Erythroblast (primary cell): ENCODE measurements around the gene PDIA6.

Experiments
- DNase-seq, 2 experiments: peaks; one replicate each; lab custom pipeline; 2025; lab: John Stamatoyannopoulos, UW
- GATA1 ChIP-seq: IDR thresholded peaks from 2 replicates; pipeline ENCODE4 v1.6.1; 2011; ENCODE audit warnings: low read depth, mild to moderate bottlenecking, control low read depth, low read length, moderate library complexity
- POLR2A ChIP-seq: IDR thresholded peaks from 2 replicates; pipeline ENCODE4 v1.6.1; 2011; ENCODE audit warnings: mild to moderate bottlenecking, low read length

Gene PDIA6, protein sequence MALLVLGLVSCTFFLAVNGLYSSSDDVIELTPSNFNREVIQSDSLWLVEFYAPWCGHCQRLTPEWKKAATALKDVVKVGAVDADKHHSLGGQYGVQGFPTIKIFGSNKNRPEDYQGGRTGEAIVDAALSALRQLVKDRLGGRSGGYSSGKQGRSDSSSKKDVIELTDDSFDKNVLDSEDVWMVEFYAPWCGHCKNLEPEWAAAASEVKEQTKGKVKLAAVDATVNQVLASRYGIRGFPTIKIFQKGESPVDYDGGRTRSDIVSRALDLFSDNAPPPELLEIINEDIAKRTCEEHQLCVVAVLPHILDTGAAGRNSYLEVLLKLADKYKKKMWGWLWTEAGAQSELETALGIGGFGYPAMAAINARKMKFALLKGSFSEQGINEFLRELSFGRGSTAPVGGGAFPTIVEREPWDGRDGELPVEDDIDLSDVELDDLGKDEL

DNA sequence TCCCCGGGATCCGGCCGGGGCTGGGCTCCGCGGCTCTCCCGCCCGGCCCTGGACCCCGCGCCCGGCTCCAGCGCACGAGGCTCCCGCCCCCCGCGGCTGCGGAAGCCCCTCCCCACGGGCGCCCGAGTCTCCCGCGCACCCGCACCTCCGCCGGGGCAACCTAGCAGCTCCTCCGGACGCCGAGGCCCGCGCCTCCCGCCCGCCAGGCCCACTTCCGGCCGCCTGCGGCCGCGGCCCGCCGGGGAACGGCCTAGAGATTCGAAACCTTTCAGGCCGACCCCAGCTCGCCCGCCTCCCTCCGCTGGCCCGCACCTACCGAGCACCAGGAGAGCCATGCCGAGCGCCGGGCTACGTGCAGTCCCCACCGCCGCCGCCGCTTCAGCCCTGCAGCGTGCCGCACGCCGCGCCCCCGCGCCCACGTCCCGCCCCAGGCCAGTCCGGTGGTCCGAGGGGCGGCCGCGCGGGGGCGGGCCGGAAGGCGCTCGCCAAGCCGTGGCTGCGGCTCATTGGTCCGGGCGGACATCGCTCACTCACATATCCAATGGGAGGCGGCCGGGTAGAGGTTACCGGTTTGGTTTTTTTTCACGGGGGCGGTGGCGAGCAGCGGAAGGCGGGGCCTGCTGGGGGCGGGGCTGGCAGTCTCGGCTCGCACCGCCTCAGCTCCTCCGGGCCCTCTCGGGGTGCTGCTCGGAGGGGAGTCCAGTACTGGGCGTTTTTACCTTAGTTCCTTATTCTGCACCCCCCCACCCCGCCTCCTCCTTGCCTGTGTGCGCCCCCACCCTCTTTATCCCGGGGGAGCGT, at the start of gene PDIA6:
Gene PDIA6 (minus strand): TSS at position 424 of the 801 bp plus-strand sequence. CDS start 89 bp downstream, at position 335.
- TF ChIP-seq POLR2A (peak; percentile 54), GATA1 (no peak)

DNA sequence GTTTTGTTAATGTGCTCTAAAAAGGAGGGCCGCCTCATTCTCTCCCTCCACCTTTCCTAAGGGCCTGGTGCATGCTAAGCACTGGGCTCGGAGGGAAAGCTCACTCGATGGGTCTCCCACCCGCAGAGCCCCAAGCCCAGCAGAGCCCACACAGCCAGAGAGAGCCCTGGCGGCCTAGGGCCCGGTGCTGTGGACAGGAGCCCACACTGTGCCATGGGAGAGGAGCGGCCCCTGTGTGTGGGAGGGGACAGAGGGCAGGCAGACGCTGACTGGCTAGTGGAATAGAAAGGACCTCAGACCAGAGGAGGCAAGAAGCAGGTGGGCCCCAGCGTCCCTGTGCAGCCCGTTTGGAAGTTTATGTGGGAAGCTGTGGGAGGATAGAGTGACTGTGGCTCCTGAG, 49.7 kb upstream of the PDIA6 start:
- TF ChIP-seq POLR2A (no peak), GATA1 (no peak)

More for the DNA sequence above, at the start of gene PDIA6:
- DNase-seq: peak; percentile 97 to 98

DNA sequence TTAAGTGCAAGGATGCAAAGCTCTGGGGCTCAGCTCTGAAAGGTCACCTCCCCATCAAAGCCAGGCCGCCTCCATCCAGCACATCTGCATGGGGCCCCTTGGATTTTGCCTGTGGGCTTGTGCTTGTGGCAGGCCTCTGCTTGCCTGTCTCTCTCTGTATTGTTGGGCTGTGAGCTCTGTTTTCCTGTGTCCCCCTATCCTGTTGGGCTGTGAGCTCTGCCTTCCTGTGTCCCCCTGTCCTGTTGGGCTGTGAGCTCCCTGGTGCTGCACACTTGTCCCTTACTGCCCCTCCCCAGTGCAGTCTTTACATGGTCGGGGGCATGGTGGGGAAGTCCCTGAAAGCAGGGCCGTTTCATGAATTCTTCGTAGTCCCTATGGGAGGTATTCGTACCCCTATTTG, 49.2 kb upstream of the PDIA6 start:
- no peak for DNase-seq
- TF ChIP-seq POLR2A: no peak
- TF ChIP-seq GATA1: no peak

More for the DNA sequence above, 49.7 kb upstream of the PDIA6 start:
- no peak for DNase-seq

DNA sequence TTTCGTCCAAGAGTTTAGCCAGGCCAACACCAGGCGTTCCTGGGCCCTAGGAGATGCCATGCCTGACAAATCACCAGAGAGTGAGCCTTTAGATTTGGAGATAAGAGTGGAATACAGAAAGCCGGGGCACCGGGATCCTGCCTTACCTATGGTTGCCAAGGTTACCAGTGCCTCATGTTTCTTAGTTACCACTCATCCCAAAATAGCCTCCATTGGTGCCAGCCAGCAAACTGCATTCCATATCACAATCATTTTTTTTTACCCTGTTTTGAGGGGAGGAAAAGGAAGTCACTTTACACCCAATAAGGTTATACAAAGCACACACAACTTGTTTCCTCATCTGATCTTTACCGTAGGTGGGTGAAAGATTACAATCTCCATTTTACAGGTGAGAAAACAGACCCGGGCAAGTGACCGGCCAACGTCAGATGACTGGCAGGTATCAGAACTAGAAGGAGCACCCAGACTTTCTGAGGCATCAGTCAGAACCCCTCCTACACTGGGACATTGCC, 48.3 kb upstream of the PDIA6 start:
- TF ChIP-seq POLR2A: no peak
- no peak for TF ChIP-seq GATA1
- no peak for DNase-seq

DNA sequence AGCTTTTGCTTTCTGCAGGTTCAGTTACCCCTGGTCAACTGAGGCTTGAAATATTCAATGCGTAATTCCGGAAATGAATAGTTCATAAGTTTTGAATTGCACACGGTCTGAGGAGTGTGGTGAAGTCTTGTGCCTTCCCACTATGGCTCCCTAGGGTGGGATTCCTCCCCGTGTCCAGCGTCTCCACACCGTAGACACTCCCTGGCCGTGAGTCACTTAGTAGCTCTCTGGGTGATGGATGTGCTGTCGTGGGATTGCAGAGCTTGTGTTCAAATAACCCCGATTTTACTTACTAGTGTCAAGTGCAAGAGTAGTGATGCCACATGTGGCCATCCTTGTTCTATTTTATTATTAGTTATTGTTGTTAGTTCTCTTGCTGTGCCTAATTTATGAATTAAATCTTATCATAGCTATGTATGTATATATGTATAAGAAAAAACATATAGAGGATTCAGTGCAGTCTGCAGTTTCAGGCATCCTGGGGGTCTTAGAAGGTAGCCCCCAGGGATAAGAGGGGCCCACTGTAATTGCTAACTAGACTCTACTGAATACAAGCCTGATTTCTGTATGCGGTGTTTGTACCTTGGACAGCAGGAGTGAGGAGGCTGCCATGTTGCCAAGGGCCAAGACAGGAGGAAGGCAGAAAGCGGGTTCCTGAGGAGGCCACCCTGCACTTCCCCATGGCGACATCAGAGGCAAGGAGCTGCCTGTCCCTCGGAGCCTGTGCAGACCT, 47.7 kb upstream of the PDIA6 start:
- no peak for DNase-seq
- TF ChIP-seq POLR2A: no peak
- TF ChIP-seq GATA1: no peak

DNA sequence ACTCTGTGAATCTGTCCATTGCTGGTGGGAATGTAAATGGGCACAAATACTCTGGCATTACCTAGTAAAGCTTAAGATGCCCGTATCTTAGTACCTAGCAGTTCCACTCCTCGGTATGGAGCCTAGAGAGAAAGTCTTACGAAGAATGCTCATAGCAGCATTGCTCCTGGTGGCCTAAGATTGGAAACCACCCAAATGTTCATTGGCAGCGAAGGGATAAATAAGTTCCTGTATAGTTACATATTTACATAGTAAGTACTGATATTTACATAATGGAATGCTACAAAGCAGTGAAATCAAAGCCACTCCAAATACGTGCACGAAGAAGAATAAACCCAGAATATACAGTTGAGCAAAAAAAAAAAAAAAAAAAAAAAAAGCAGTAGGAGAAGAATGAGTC, 46.7 kb upstream of the PDIA6 start:
- TF ChIP-seq GATA1 (no peak), POLR2A (no peak)
- no peak for DNase-seq

DNA sequence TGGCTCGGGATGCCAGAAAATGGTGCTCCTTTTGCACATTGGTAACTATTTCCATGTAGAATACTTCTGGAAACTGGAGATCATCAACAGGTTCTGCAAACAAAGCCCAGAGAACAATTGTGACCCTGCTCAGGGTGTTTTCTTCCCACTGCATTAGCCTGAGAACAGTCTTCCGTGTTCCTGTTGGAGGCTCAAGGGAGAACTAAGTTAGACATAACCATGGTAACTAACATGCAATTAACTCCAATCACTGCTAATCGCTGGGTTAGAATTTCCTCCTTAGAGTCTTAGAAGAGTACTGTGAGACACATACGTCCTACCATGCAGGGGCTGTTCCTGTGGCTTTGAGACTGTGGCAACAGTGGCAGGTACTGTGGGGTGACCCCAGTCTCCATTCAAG, 36.0 kb upstream of the PDIA6 start:
- no peak for TF ChIP-seq GATA1
- TF ChIP-seq POLR2A: no peak
- DNase-seq: no peak

DNA sequence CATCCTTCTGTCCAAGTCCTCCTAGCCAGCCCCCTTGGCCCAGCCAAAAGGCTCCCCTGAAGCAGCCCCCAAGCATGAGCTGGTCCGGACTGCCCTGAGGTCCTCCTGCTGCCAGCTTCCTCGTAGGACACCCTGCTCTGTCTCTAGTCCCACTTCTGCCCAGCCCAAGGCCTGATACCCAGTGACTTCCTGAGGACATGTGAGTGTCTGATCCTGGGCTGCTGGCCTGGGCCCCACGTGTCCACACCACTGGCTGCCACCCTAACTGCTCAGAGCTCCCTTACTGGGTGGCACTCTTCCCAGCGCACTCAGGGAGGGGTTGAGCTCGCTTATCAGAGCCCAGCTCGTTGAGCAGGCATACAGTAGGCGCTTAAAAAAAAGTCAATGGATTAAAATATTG, 34.4 kb upstream of the PDIA6 start:
- DNase-seq: no peak
- no peak for TF ChIP-seq GATA1
- no peak for TF ChIP-seq POLR2A

DNA sequence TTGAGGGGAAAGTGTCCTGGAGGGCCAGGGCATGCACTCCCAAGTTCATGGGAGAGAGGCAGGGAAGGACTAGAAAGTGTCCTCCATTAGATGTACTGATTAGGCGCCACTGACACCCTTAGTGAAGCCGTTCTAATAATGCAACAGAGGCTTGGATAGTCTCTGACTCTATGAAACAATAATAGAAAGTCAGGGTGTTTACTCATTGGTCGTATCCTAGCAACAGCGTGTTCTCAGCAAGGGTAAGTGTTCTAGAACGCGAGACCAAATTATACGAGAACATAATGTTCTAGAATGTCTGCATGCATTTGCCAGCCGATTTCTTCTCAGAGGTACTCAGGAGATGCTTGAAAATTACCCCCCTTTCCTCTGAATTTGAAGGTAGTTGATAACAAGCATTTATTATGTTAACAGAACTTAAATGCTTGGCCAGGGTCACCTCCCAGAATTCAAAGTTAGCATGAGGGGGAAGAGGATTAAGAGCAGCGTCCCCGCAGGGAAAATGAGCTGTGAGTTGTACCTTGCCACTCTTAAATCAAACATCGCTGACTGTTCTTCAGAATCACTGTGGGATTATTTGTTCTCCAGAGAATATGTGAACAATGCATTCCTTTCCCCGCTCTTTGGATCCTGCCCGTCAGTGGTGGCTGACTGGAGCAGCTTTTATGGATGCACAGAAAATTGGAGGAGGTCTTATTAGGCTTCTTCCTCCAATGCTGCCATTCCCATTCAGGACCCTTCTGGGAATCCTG, 33.7 kb upstream of the PDIA6 start:
- no peak for TF ChIP-seq POLR2A
- no peak for TF ChIP-seq GATA1
- no peak for DNase-seq

DNA sequence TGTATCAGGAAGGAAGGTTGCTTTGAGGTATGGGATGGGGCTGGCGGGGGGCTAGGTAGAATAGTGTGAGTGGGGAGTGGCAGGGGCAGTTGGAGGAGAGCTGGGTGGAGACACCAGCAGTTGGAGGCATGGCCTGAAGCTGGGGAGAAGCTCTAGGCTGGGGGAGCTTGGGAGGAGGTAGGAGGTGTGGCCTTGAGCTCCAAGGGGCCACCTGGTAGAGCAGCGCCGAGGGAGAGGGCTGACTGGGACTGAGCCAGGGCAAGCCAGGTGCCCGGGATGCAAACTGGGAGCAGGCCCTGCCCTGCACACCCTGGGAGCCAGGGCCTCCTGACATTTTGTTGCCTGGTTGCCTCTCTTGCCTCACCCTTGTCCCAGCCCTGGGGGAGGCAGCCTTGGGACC, 33.1 kb upstream of the PDIA6 start:
- no peak for DNase-seq
- no peak for TF ChIP-seq GATA1
- no peak for TF ChIP-seq POLR2A

DNA sequence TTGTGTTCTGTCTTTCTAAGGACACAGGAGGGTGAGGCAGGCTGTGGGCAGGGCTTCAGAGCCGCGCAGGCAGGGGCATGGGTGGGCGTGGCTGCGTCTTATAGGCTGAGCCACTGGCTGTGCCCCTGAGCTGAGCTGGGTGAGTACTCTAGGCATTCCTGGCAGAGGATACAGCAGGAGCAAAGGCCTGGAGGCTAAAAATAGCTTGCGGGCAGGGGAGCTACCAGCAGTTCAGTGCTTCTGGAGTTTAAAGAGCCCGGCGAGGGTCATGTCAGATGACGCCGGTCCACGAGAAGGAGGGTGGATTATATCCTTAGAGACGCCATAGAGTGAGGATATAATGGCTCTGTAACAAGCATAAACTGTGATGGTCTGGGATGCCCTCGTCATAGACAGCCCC, 31.5 kb upstream of the PDIA6 start:
- TF ChIP-seq GATA1 (no peak), POLR2A (no peak)
- DNase-seq: no peak

DNA sequence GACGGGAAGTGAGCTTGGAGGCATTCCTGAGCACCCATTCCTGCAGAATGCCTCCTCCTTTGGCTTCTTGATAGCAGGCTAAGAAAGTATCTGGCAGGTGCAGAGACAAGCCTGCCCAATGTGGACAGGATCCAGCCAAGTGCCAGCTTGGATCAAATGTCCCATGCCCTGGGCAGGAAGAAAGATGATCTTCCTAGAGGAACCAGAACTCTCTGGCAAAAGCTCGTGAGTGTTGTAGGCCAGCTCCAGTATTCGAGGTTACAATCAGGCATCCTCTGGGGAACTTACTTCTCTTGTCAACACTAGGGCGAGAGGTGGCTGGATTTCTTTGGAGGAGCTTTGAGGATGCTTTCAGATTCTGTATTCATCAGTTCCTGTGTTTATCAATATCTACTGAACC, 29.9 kb upstream of the PDIA6 start:
- DNase-seq: no peak
- TF ChIP-seq POLR2A: no peak
